Measurements from ENCODE around the gene SLC39A11.

GRCh38 chr17:73119631-73120030 is 27.1 kb upstream of the SLC39A11 start:
- TF ChIP-seq CTCF (IDR thresholded peaks at IDR 0.05) (no peak), POLR2A (IDR thresholded peaks at IDR 0.05) (no peak)

All from body of pancreas (tissue), 4 donors.